WERI-Rb-1 (cell line): Measurements from ENCODE around the gene LRFN3.
"Not testable (repeated sequence)": the region's sequence is repeated elsewhere in the genome, so short reads cannot be mapped to it uniquely, and the experiment has no call there.

Source experiments
- DNase-seq: peaks from one replicate; pipeline ENCODE4 v3.0.0-alpha.2; 2020
- H3K27ac ChIP-seq: fragments of 250-450 bp; sonication (Bioruptor Pico); 2 replicates; pipeline ENCODE4 v1.5.1; 2020; ENCODE audit warnings: mild to moderate bottlenecking, moderate library complexity
- H3K27me3 ChIP-seq: fragments of 250-450 bp; sonication (Bioruptor Pico); 2 replicates; pipeline ENCODE4 v1.5.1; 2021; ENCODE audit warnings: mild to moderate bottlenecking, low read depth, moderate library complexity; ENCODE audit not compliant: insufficient read depth, severe bottlenecking
- H3K36me3 ChIP-seq: fragments of 250-450 bp; sonication (Bioruptor Pico); 2 replicates; pipeline ENCODE4 v1.5.1; 2020; ENCODE audit warnings: mild to moderate bottlenecking, moderate library complexity
- H3K4me3 ChIP-seq: 2 replicates; pipeline ENCODE4 v1.5.1; 2011; ENCODE audit warnings: low read depth, mild to moderate bottlenecking, control low read depth, low read length
- H3K9me3 ChIP-seq: fragments of 250-450 bp; sonication (Bioruptor Pico); 2 replicates; pipeline ENCODE4 v1.5.1; 2021; ENCODE audit warnings: mild to moderate bottlenecking, moderate library complexity; ENCODE audit not compliant: severe bottlenecking
- TF ChIP-seq, protein P1 (sequence below): IDR thresholded peaks from 2 replicates; pipeline ENCODE4 v1.5.1; 2011; ENCODE audit warnings: low read depth, mild to moderate bottlenecking, control low read depth, inconsistent platforms, low read length

LRFN3 gene

GRCh38 chr19:35978832-35979365, 42.7 kb downstream of the LRFN3 start:
- TF ChIP-seq, protein P1, sequence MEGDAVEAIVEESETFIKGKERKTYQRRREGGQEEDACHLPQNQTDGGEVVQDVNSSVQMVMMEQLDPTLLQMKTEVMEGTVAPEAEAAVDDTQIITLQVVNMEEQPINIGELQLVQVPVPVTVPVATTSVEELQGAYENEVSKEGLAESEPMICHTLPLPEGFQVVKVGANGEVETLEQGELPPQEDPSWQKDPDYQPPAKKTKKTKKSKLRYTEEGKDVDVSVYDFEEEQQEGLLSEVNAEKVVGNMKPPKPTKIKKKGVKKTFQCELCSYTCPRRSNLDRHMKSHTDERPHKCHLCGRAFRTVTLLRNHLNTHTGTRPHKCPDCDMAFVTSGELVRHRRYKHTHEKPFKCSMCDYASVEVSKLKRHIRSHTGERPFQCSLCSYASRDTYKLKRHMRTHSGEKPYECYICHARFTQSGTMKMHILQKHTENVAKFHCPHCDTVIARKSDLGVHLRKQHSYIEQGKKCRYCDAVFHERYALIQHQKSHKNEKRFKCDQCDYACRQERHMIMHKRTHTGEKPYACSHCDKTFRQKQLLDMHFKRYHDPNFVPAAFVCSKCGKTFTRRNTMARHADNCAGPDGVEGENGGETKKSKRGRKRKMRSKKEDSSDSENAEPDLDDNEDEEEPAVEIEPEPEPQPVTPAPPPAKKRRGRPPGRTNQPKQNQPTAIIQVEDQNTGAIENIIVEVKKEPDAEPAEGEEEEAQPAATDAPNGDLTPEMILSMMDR = no peak
- Histone ChIP-seq H3K4me3 (no peak overlapping the region), H3K36me3 (no peaks in the 10 kb centered on the region), H3K9me3 (no peaks in the 10 kb centered on the region), H3K27me3 (no peaks in the 10 kb centered on the region), H3K27ac (no peak overlapping the region)
- DNase-seq = no peak

GRCh38 chr19:35980997-35981396, 44.8 kb downstream of the LRFN3 start:
- H3K36me3 ChIP-seq, DNase-seq, H3K4me3 ChIP-seq, H3K27ac ChIP-seq, H3K27me3 ChIP-seq, H3K9me3 ChIP-seq: not testable (repeated sequence)

GRCh38 chr19:35983177-35983576, 47.0 kb downstream of the LRFN3 start:
- Histone ChIP-seq H3K27ac (no peak overlapping the region), H3K9me3 (no peaks in the 10 kb centered on the region), H3K27me3 (no peaks in the 10 kb centered on the region), H3K36me3 (no peaks in the 10 kb centered on the region), H3K4me3 (no peak overlapping the region)
- no peak for DNase-seq
- TF ChIP-seq, protein P1 = no peak

- H3K9me3 ChIP-seq = no peaks in the 10 kb centered on the region
- no peaks in the 10 kb centered on the region for H3K36me3 ChIP-seq
- TF ChIP-seq, protein P1 = no peak
- no peaks in the 10 kb centered on the region for H3K27me3 ChIP-seq
- H3K27ac ChIP-seq = no peak overlapping the region
- DNase-seq = no peak
- no peak overlapping the region for H3K4me3 ChIP-seq
Measured at GRCh38 chr19:35986111-35986510, 49.9 kb downstream of the LRFN3 start.

GRCh38 chr19:35986664-35987570, 50.7 kb downstream of the LRFN3 start:
- no peaks in the 10 kb centered on the region for H3K27me3 ChIP-seq
- no peaks in the 10 kb centered on the region for H3K36me3 ChIP-seq
- DNase-seq = peak; percentile 83
- TF ChIP-seq, protein P1 = peak; percentile 26; the same call in 1 of the 2 replicates
- peak overlapping the region; percentile 77 for H3K27ac ChIP-seq
- H3K4me3 ChIP-seq = peak overlapping the region; percentile 51
- no peaks in the 10 kb centered on the region for H3K9me3 ChIP-seq

DNA sequence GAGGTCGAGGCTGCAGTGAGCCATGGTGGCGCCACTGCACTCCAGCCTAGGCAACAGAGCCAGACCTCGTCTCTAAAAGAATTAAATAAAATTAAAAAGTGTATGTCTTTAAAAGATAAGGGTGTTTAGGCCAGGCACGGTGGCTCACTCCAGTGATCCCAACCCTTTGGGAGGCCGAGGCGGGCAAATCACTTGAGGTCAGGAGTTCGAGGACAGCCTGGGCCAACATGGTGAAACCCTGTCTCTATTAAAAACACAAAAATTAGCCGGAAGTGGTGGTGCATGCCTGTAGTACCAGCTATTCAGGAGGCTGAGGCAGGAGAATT, 51.4 kb downstream of the LRFN3 start:
- Histone ChIP-seq H3K27ac (peak overlapping the region; percentile 77), H3K27me3 (no peaks in the 10 kb centered on the region), H3K4me3 (peak overlapping the region; percentile 51), H3K36me3 (no peaks in the 10 kb centered on the region), H3K9me3 (no peaks in the 10 kb centered on the region)
- TF ChIP-seq, protein P1 = peak; percentile 4; the same call in 1 of the 2 replicates
- no peak for DNase-seq
